KOPT-K1 (cell line): ENCODE data around the gene RFPL1.
"Not testable (repeated sequence)": the region's sequence is repeated elsewhere in the genome, so short reads cannot be mapped to it uniquely, and the experiment has no call there.

Experiments used
- H3K27ac ChIP-seq: fragments of 200-600 bp; sonication (generic); 2 replicates; pipeline ENCODE4 v1.5.1; 2016; ENCODE audit warnings: antibody characterized with exemption, mild to moderate bottlenecking, low read depth, low read length; ENCODE audit not compliant: poor library complexity, severe bottlenecking
- H3K36me3 ChIP-seq: fragments of 200-600 bp; sonication (generic); 2 replicates; pipeline ENCODE4 v1.5.1; 2017; ENCODE audit warnings: antibody characterized with exemption, mild to moderate bottlenecking, low read length, moderate library complexity; ENCODE audit not compliant: insufficient read depth
- H3K9me3 ChIP-seq: fragments of 200-600 bp; sonication (generic); 2 replicates; pipeline ENCODE4 v1.5.1; 2017; ENCODE audit warnings: antibody characterized with exemption, low read length, mild to moderate bottlenecking; ENCODE audit not compliant: insufficient read depth, poor library complexity, severe bottlenecking

RFPL1 gene

DNA sequence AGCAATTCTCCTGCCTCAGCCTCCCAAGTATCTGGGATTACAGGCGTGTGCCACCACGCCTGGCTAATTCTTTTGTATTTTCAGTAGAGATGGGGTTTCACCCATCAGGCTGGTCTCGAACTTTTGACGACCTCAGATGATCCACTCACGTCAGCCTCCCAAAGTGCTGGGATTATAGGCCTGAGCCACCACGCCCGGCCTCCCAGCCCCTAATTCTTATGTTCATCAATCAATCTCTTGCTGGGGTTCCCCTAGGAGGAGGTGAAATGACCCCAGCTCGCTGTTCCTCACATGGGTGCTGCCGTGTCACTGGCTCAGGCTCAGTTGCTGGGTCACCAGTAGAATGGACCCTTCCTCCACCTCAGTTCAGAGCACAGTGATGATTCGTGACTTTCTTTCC lies at the start of gene RFPL1:
Gene RFPL1 (plus strand): TSS at position 301 of the 400 bp plus-strand sequence.
- H3K9me3 ChIP-seq, H3K36me3 ChIP-seq, H3K27ac ChIP-seq: not testable (repeated sequence)

DNA sequence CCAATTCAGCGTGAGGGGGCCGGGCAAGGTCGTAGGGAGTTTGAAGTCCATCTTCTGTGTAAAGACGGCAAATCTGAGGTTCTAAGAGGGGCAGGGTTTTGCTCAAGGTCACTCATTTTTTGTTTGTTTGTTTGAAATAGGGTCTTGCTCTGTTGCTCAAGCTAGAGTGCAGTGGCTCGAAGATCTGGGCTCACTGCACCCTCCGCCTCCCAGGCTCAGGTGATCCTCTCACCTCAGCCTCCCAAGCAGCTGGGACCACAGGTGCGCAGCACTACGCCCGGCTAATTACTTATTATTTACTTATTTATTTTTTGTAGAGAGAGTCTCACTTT lies 49.7 kb upstream of the RFPL1 start:
- Histone ChIP-seq H3K27ac (peak overlapping the region; percentile 69), H3K36me3 (peaks cover 30% of the 10 kb centered on the region; the same call in 1 of the 2 replicates), H3K9me3 (no peaks in the 10 kb centered on the region)

DNA sequence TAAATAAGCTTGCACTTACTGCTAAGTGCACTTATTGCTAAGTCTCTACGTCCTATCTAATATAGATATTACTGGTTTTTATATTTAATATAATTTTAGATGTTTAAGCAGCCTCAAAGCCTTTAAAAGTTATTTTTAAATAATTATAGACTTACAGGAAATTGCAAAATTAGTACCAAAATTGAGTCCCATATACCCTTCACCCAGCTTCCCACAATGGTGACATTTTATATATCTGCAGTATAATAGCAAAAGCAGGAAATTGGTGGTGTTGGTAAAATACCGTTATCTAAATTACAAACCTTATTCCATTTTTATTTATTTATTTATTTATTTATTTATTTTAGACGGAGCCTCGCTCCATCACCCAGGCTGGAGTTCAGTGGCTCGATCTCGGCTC lies 48.1 kb upstream of the RFPL1 start:
- no peaks in the 10 kb centered on the region for H3K9me3 ChIP-seq
- H3K27ac ChIP-seq, result no peak overlapping the region

DNA sequence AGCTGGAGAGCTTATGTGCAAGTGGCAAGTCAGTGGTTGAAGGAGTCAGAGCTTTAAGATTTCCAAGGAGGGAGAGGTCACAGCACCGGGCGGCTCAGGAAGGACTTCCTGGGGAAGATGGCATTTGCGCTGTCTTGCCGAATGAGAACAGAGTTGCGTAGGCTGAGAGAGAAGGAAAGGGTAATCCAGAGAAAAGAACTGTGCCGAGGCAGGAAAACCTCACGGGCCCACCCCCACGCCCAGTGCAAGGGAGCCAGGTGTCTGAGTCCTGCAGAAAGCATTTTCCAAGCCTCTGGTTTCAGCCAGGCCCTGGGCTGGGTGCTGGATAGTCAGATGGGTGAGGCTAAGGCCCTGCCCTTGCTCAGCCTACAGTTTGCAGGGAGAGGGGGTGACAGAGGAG lies 46.8 kb upstream of the RFPL1 start:
- Histone ChIP-seq H3K27ac (no peak overlapping the region), H3K36me3 (0 out of 2 replicates have a peak, but pooled peaks cover 2% of the 10 kb centered on the region)

More for the DNA sequence above, 48.1 kb upstream of the RFPL1 start:
- H3K36me3 ChIP-seq, result peaks cover 14% of the 10 kb centered on the region; the same call in 1 of the 2 replicates

DNA sequence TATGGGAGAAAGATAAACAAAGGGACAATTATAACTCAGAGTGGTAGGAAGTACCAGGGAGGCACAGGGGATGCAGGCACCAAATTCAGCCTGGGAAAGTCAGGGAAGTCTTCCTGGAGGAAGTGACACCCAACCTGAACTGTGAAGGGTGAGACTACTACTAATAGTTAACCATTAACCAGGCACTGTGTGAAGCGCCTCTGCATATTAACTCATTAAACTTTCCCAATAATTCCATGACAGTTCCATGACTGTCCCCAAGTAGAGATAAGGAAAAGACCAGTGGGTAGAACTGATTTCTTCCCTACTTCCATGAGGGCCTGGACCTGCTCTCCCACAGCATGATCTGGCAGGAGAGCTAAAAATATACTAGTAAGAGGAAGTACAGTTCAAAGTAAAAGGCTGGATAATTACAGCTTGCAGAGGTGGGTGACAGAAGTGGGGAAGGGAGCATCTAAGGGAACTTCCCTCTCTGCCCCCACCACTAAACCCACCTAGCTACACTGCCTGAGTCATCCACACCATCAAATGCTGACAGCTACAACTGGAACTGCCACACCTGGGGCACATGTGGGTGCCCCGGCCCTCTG lies 45.3 kb upstream of the RFPL1 start:
- Histone ChIP-seq H3K27ac (no peak overlapping the region), H3K36me3 (no peaks in the 10 kb centered on the region), H3K9me3 (no peaks in the 10 kb centered on the region)

More for the DNA sequence above, 46.8 kb upstream of the RFPL1 start:
- H3K9me3 ChIP-seq, result no peaks in the 10 kb centered on the region

DNA sequence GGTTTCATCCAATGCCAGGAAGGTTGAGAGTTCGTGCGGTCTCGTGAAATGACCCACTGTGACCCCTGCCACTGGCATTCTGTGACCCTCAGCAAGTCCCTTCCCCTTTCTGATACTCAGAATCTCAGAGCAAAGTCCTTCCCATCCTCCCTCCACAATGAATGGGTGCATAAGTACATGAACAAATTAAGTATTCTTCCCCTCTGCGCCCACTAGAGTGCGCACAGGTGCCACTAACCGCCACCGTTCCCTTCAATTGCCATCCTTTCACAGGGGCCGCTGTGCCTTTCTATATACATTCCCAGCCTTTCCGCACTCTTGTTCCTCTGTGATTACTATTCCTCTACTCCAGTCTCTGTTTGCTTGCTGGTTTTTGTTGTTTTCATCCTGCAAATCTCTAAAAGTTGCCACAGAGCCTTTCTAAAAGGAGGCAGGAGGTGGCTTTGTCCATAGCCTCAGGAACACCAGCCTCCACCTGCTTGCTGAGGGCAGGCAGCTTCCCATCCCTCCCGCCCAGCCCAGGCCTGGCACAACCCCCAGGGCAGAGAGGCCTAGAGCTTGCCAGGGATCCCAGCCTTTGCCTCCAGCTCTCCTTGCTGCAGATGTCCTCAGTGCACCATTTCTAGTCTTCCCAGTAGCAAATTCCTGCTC lies 43.3 kb upstream of the RFPL1 start:
- Histone ChIP-seq H3K36me3 (no peaks in the 10 kb centered on the region), H3K27ac (no peak overlapping the region), H3K9me3 (no peaks in the 10 kb centered on the region)

DNA sequence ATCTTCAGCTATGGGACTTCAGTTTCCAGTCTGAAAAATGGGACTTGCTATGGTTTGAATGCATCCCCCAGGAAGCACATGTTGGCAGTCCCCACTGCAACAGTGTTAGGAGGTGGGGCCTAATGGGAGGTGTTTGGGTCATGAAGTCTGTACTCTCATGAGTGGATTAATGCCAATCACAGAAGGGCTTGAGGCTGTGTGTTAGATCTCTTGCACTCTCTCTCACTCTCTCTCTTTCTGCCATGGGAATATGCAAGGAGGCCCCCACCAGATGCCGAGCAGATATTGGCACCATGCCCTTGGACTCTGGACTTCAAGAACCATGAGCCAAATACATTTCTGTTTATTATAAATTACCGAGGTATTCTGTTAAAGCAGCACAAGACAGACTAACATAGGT lies 42.3 kb upstream of the RFPL1 start:
- Histone ChIP-seq H3K36me3 (no peaks in the 10 kb centered on the region), H3K27ac (no peak overlapping the region), H3K9me3 (no peaks in the 10 kb centered on the region)

DNA sequence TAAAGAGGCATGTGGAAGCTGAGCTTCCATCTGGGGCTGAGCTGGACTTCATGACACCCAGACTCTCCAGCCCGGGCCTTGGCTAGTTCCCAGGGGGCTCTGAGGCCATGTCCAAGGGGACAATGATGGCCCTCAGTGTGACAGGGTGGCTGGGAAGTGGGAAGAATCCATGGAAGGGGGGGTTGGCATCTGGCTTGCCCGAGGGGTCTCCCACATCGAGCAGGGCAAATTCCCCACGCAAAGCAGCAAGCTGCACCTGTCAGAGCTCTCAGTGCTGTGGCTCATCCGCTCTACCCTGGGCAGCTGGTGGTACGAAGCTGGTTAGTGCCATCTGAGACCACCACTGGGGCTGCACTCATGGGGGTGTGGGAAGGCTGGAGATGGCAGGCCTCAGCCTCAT lies 40.6 kb upstream of the RFPL1 start:
- Histone ChIP-seq H3K36me3 (no peaks in the 10 kb centered on the region), H3K9me3 (no peaks in the 10 kb centered on the region), H3K27ac (no peak overlapping the region)

DNA sequence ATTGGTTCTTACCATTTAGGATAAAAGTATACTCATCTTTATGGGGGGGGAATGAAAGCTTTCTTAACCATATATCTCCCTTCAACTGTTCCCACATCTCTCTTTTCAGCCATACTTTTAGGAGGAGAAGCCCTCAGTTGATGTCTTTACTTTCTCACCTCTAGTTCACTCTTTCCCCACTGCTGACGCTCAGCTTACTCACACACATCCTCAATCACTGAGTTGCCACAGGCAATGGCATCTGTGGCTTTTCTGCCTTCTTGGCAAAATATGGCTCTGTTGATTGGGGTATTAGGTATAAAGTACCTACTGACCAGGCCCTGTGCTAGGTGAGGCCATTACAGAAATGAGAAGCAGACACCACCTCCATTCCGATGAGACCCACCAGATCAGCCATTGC lies 37.8 kb upstream of the RFPL1 start:
- Histone ChIP-seq H3K36me3 (no peaks in the 10 kb centered on the region), H3K9me3 (no peaks in the 10 kb centered on the region), H3K27ac (no peak overlapping the region)

DNA sequence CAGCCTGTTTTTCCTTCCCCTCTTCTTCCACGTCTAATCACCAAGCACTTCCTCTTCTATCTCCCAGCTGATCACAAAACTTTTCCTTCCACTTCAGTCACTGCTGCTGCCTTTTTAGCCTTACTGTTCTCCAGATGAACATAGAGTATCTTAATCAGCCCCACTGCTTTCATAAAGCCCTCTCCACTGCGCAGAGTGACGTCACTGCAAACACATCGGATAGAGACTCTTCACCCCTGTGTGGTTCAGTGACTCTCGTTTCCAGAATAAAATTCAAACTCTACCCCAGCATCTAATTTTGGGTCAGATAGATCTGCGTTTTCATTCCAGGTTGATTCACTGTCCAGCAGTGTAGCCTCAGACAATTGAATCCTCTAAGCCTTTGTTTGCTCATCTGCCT lies 36.8 kb upstream of the RFPL1 start:
- not testable (repeated sequence) for H3K36me3 ChIP-seq, H3K27ac ChIP-seq

DNA sequence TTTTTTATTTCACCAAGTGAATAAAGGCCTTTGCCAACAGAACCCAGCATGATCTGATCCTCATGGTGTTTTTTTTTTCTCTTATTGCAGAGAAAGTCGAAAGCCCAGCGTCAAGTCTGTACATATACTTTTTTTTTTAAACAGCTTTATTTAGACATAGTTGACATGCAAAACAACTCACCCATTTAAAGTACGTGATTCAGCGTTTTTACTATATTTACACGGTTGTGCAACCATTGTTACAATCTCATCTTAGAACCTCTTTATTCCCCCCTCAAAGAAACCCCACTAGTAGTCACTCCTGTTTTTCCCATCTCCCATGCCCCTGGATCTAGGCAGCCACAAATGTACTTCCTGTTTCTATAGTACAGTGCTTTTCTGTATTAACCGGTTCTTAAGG lies 29.4 kb upstream of the RFPL1 start:
- Histone ChIP-seq H3K9me3 (no peaks in the 10 kb centered on the region), H3K27ac (no peak overlapping the region), H3K36me3 (no peaks in the 10 kb centered on the region)

More for the DNA sequence above, 36.8 kb upstream of the RFPL1 start:
- H3K9me3 ChIP-seq, result not testable (repeated sequence)

DNA sequence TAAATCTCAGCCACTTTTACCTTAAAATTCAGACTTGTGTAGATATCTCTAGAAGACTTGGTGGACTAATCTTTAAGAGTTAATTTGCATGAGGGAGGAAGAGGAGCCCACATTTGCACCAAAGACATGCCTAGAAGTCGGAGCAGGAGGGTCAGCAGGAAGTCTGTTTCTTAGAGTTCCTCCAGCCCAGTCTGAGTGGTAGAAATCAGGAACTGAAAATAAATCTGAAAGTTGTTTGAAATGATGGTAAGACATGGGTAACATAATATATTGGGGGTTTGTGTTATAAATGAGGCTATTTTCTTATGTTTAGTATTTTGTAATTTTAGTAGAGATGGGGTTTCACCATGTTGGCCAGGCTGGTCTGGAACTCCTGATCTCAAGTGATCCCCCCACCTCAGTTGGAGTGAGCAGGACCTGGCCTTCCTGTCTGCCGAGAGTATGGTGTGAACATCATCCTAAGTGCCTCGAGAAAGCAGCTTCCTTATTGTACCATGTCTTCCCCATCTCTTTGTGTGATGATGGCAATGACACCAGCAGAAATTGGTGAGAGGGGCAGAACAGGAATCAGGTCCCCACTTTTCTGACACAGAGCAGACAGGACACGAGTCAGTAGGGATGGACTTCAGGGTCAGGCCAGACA lies 26.7 kb upstream of the RFPL1 start:
- not testable (repeated sequence) for H3K27ac ChIP-seq, H3K9me3 ChIP-seq, H3K36me3 ChIP-seq

DNA sequence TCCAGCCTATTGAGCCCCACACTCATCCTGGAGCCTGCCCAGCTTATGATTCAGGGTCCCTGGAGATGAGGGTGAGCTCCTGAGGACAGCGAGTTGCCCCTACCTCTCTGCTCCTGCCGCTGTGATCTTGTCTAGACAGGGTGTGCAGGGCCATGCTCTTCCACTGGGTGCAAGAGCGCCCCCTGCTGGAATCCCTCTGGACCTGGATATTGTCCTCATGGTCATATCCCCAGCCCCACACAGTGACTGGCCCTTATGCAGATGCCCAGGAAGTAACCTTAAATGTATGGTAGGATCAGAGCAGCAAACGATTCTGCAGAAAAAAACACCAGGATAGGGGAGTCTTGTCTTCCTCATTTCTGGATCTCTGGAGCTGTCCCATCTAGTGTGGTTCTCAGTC lies 25.6 kb upstream of the RFPL1 start:
- H3K36me3 ChIP-seq, H3K27ac ChIP-seq, H3K9me3 ChIP-seq: not testable (repeated sequence)

DNA sequence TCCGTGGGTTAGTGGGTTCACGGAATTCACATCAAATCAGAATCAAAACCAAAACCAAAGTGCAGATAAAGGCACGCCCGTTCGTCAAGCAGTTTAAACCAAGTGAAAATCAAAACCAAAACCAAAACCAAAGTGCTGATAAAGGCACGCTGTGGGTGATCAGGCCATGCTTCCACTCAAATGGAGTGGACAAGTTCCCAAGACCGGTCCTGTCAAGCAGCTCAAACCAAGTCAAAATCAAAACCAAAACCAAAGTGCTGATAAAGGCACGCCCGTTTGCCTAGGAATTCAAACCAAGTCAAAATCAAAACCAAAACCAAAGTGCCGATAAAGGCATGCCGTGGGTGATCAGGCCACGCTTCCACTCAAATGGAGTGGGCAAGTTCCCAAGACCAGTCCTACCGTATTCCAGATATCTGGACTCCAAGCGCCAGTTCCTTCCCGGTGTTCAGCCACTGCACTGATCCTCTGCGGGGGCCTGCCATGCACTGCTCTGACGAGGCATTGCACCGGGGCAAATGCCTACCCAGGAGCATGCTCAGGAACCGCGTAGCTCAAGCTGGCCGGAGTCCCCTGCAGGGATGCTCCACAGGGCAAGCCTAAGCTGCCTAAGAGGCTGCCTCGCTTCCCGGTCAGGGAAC lies 23.3 kb upstream of the RFPL1 start:
- peak overlapping the region; percentile 97 for H3K27ac ChIP-seq
- not testable (repeated sequence) for H3K36me3 ChIP-seq, H3K9me3 ChIP-seq

DNA sequence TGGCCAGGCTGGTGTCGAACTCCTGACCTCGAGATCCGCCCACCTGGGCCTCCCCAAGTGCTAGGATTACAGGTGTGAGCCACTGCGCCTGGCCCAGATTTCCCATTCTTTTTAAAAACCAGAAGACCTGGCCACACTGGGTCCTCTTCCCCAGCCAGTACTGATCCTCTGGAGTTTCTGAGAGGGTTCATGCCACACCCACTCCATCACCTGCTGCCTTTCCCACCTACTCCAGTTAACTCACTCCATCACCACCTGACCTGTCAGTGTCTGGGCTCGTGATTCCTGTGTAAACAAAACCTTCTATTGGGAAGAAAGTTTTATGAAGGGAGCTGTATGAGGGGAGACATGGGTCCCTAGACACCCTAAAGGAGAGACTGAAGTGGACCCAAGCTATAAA lies 19.7 kb upstream of the RFPL1 start:
- H3K9me3 ChIP-seq, H3K27ac ChIP-seq, H3K36me3 ChIP-seq: not testable (repeated sequence)
